Measurements from ENCODE around the gene CYP27C1.

- TF ChIP-seq EP300 (IDR thresholded peaks at IDR 0.05; ENCODE audit: low read depth) (no peak), CTCF (IDR thresholded peaks at IDR 0.05) (no peak), POLR2AphosphoS5 (IDR thresholded peaks at IDR 0.05) (no peak), POLR2A (IDR thresholded peaks at IDR 0.05) (no peak)
Observed at GRCh38 chr2:127175041-127175721, 44.9 kb downstream of the CYP27C1 start.
